HCT116 (cell line): ENCODE measurements around the gene SIX6. TPM values are rescaled to one million over a fixed set of nuclear protein-coding genes. Genes with fewer than 3 reads are reported as not detected.

Experiments
- ATAC-seq: fragments of 200-7000 bp; cut with Tn5 transposase; 2 replicates; pipeline ENCODE4 v1.9.1; 2020; ENCODE audit warnings: mild to moderate bottlenecking, moderate library complexity
- BruUV-seq: library from RNA; stranded (reverse); fragments of 400-500 nt; replicated peaks from 2 replicates; lab custom pipeline; 2021; lab: Mats Ljungman, UMichigan
- CTCF ChIA-PET: fragments of 300-600 bp; sonication (Branson Sonifier 250); formaldehyde crosslinking; loops from one replicate; lab custom pipeline; 2021; ENCODE audit warnings: antibody characterized with exemption; lab: Charles Lee
- POLR2A ChIA-PET: fragments of 300-600, 350-600 bp; sonication (Branson Sonifier 250); formaldehyde crosslinking; loops from one replicate; lab custom pipeline; 2021; ENCODE audit warnings: antibody characterized with exemption; lab: Charles Lee
- RAD21 ChIA-PET, 2 experiments: fragments of 300-600 bp; sonication (Branson Sonifier 250); formaldehyde crosslinking; loops; one replicate each; lab custom pipeline; 2023; ENCODE audit warnings: low total read pairs in 2 of 2; ENCODE audit not compliant: uncharacterized antibody in 2 of 2, unreplicated experiment in 2 of 2, low non-redundant PET in 1 of 2; lab: Charles Lee
- DNase-seq: peaks from one replicate; pipeline ENCODE4 v3.0.0-alpha.2; 2010; ENCODE audit warnings: low read depth, low spot score
- H2AFZ ChIP-seq: fragments of 200-600 bp; shearing (Covaris generic), sonication (generic); 2 replicates; pipeline ENCODE4 v1.6.1; 2017; ENCODE audit warnings: low read depth, mixed run types, mixed read lengths, antibody characterized with exemption, low read length; ENCODE audit not compliant: poor library complexity, severe bottlenecking
- H3K27ac ChIP-seq: 2 replicates; pipeline ENCODE4 v1.5.1; 2012; ENCODE audit warnings: low read depth, low read length
- H3K27me3 ChIP-seq: fragments of 200-600 bp; sonication (generic); 2 replicates; pipeline ENCODE4 v1.6.1; 2016; ENCODE audit warnings: mixed run types, low read length, mixed read lengths; ENCODE audit not compliant: insufficient read depth
- H3K36me3 ChIP-seq, 2 experiments: fragments of 200-500 bp in 1 of 2; fragments of 200-600 bp in 1 of 2; sonication (Bioruptor generic) in 1 of 2; sonication (generic) in 1 of 2; 2 replicates each; pipeline versions ENCODE4 v1.5.1 to v1.6.1; 2014 to 2016; ENCODE audit warnings: low read length in 2 of 2, inconsistent platforms in 1 of 2, mixed read lengths in 1 of 2, mixed run types in 1 of 2; ENCODE audit not compliant: insufficient read depth in 2 of 2, control insufficient read depth in 1 of 2
- H3K4me1 ChIP-seq, 2 experiments: fragments of 200-600 bp in 1 of 2; sonication (generic) in 1 of 2; 2 replicates each; pipeline versions ENCODE4 v1.5.1 to v1.6.1; 2012 to 2017; ENCODE audit warnings: low read length in 2 of 2, inconsistent platforms in 1 of 2, mild to moderate bottlenecking in 1 of 2, mixed read lengths in 1 of 2, mixed run types in 1 of 2, moderate library complexity in 1 of 2; ENCODE audit not compliant: insufficient read depth in 2 of 2, control insufficient read depth in 1 of 2
- H3K4me2 ChIP-seq: fragments of 200-600 bp; sonication (generic); 2 replicates; pipeline ENCODE4 v1.6.1; 2017; ENCODE audit warnings: mixed run types, low read length, mixed read lengths
- H3K4me3 ChIP-seq, 2 experiments: fragments of 200-600 bp in 1 of 2; sonication (generic) in 1 of 2; replicated peaks in 1 of 2; 2 replicates each; pipeline ENCODE4 v1.5.1; 2011 to 2016; ENCODE audit warnings: low read length in 2 of 2, control low read depth in 1 of 2, low read depth in 1 of 2, mild to moderate bottlenecking in 1 of 2, mixed read lengths in 1 of 2, mixed run types in 1 of 2
- H3K79me2 ChIP-seq: fragments of 200-600 bp; sonication (generic); 2 replicates; pipeline ENCODE4 v1.6.1; 2017; ENCODE audit warnings: mild to moderate bottlenecking, mixed run types, low read length, moderate library complexity, mixed read lengths; ENCODE audit not compliant: insufficient read depth
- H3K9ac ChIP-seq: fragments of 200-600 bp; sonication (generic); 2 replicates; pipeline ENCODE4 v1.6.1; 2016; ENCODE audit warnings: low read length, mixed read lengths
- H3K9me2 ChIP-seq: fragments of 200-600 bp; sonication (generic), shearing (Covaris generic); 2 replicates; pipeline ENCODE4 v1.6.1; 2017; ENCODE audit warnings: mixed run types, mild to moderate bottlenecking, moderate library complexity; ENCODE audit not compliant: insufficient read depth
- H3K9me3 ChIP-seq, 2 experiments: fragments of 200-500 bp in 1 of 2; fragments of 200-600 bp in 1 of 2; sonication (Bioruptor generic) in 1 of 2; sonication (generic) in 1 of 2; 2 replicates each; pipeline ENCODE4 v1.6.1; 2014 to 2017; ENCODE audit warnings: low read length in 2 of 2, mixed read lengths in 2 of 2, inconsistent platforms in 1 of 2, low read depth in 1 of 2, mild to moderate bottlenecking in 1 of 2, mixed run types in 1 of 2, moderate library complexity in 1 of 2; ENCODE audit not compliant: control insufficient read depth in 1 of 2, insufficient read depth in 1 of 2
- H4K20me1 ChIP-seq: fragments of 200-600 bp; sonication (generic), shearing (Covaris generic); 2 replicates; pipeline ENCODE4 v1.6.1; 2017; ENCODE audit warnings: mixed run types, mild to moderate bottlenecking, moderate library complexity; ENCODE audit not compliant: insufficient read depth
- CEBPB ChIP-seq: IDR thresholded peaks from 2 replicates; pipeline ENCODE4 v1.6.1; 2012; ENCODE audit warnings: low read depth
- EZH2phosphoT487 ChIP-seq: fragments of 200-600 bp; IDR thresholded peaks from 2 replicates; pipeline ENCODE4 v1.6.1; 2018; ENCODE audit warnings: antibody characterized with exemption, borderline replicate concordance
- FOSL1 ChIP-seq: IDR thresholded peaks from 2 replicates; pipeline ENCODE4 v1.6.1; 2012; ENCODE audit warnings: low read depth
- POLR2A ChIP-seq: IDR thresholded peaks from 2 replicates; pipeline ENCODE4 v1.7.0; 2011; ENCODE audit warnings: borderline replicate concordance; ENCODE audit not compliant: insufficient read depth, insufficient read length; ENCODE audit errors: extremely low read depth
- RAD21 ChIP-seq: IDR thresholded peaks from 2 replicates; pipeline ENCODE4 v1.6.1; 2012; ENCODE audit warnings: low read depth, mild to moderate bottlenecking
- SIN3A ChIP-seq: IDR thresholded peaks from 2 replicates; pipeline ENCODE4 v1.6.1; 2012; ENCODE audit warnings: low read depth
- YY1 ChIP-seq: IDR thresholded peaks from 2 replicates; pipeline ENCODE4 v1.6.1; 2011; ENCODE audit warnings: low read length, low read depth, moderate library complexity, mild to moderate bottlenecking; ENCODE audit not compliant: insufficient replicate concordance; ENCODE audit errors: extremely low read depth
- intact Hi-C: fragments of 100-400 bp; cut with micrococcal nuclease; formaldehyde crosslinking; loops from 2 replicates; pipeline ENCODE4 v1.10.0; 2022
- total RNA-seq: library from RNA; stranded (reverse); gene quantifications from one replicate; pipeline ENCODE4 v1.2.1, GENCODE V29; 2021; ENCODE audit not compliant: unreplicated experiment
- TF ChIP-seq, protein P1 (sequence below): IDR thresholded peaks from 2 replicates; pipeline ENCODE4 v1.6.1; 2012

The SIX6 gene
- total RNA-seq, 1 experiment from 2014 or later, result not detected

DNA sequence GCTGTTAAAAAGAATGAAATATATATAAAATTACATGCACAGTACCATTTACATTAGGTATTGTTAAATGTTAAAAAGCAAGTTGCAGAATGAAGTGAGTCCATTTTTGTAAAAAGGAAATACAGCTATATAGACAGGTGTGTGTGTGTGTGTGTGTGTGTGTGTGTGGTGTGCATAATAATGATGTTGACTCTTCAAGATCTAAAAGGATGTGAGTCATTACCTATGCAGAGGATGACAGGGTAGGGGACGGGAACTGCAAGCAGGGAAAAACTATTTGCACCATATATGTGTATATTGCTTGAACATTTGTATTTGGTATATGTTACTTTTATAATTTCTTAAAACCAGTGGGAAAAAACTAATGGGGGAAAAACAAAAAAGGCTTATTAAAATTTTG, 26.2 kb upstream of the SIX6 start:
- intact Hi-C loops, result loop anchor here (10.0 kb wide), 1 partner anchor 298 kb away; no protein-coding TSS in a partner anchor
- no peaks in the 10 kb centered on the region; a peak in 1 of 4 replicates for H3K4me1 ChIP-seq
- no peaks in the 10 kb centered on the region for H3K9me3 ChIP-seq
- BruUV-seq, result no TSS peak
- H3K4me2 ChIP-seq, result no peak overlapping the region
- H3K36me3 ChIP-seq, result no peaks in the 10 kb centered on the region
- no peaks in the 10 kb centered on the region for H3K27me3 ChIP-seq
- H3K27ac ChIP-seq, result no peak overlapping the region
- no peak overlapping the region for H2AFZ ChIP-seq
- no peaks in the 10 kb centered on the region for H3K79me2 ChIP-seq
- no peaks in the 10 kb centered on the region for H3K9me2 ChIP-seq
- ATAC-seq, result no peak; the same call in 1 of the 2 replicates
- no peaks in the 10 kb centered on the region for H4K20me1 ChIP-seq
- ChIA-PET CTCF (interaction anchor here (0.6 to 0.8 kb wide), 2 partner anchors 80 to 133 kb away, joined by 3 to 5 read pairs; no protein-coding TSS in a partner anchor), RAD21 (no interaction called here), POLR2A (interaction anchor here (1.0 kb wide), 1 partner anchor 10 kb away, joined by 3 read pairs; no protein-coding TSS in a partner anchor)
- no peak overlapping the region for H3K9ac ChIP-seq
- DNase-seq, result peak; percentile 29
- TF ChIP-seq POLR2A, result no peak
- TF ChIP-seq, protein P1, sequence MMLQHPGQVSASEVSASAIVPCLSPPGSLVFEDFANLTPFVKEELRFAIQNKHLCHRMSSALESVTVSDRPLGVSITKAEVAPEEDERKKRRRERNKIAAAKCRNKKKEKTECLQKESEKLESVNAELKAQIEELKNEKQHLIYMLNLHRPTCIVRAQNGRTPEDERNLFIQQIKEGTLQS, result no peak
- TF ChIP-seq EZH2phosphoT487, result no peak
- TF ChIP-seq RAD21, result no peak
- no peak for TF ChIP-seq CEBPB
- peak; percentile 50 for TF ChIP-seq FOSL1
- TF ChIP-seq YY1, result no peak
- no peak overlapping the region for H3K4me3 ChIP-seq

DNA sequence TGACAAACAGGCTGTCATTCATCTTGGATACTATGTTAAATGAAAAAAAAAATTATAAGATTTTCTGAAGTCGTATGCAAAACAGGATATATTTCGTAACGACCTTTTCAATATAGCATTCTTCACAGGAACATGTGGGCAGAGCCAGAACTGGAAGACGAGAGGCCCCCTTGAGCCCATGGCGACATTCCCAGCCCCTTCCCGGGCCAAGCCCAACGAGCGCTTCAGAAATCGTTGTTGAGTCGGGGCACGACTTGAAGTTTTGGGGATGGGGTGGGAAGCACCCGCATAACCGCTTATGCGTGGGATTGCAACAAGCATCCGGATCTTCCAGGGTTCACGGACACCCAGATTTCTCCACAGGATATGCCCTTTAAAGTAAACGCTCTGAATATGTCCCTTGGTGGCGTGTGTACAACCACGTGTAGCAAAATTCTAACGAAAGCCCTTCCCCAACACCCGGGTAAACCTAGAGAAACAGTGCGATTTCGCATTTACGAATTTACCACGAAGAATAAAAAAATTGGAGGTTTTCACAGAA, 23.8 kb upstream of the SIX6 start:
- H3K4me2 ChIP-seq, result no peak overlapping the region
- ATAC-seq, result no peak

More for the DNA sequence above, 23.8 kb upstream of the SIX6 start:
- no peaks in the 10 kb centered on the region for H3K27me3 ChIP-seq
- H3K9me2 ChIP-seq, result no peaks in the 10 kb centered on the region
- BruUV-seq, result no TSS peak
- no peak overlapping the region for H3K4me3 ChIP-seq
- DNase-seq, result no peak
- RAD21 ChIA-PET, result interaction anchor here in 1 of 2 experiments (0.5 to 0.7 kb wide), 2 partner anchors 26 to 299 kb away, joined by 3 read pairs; no protein-coding TSS in a partner anchor
- no peak for TF ChIP-seq RAD21
- no peak for TF ChIP-seq SIN3A
- TF ChIP-seq, all 23 proteins: peak for 0
- intact Hi-C loops, result loop anchor here (10.0 kb wide), 1 partner anchor 300 kb away; no protein-coding TSS in a partner anchor
- H4K20me1 ChIP-seq, result no peaks in the 10 kb centered on the region
- no peak overlapping the region for H3K9ac ChIP-seq
- no peaks in the 10 kb centered on the region for H3K36me3 ChIP-seq
- no peaks in the 10 kb centered on the region for H3K79me2 ChIP-seq
- no peaks in the 10 kb centered on the region for H3K9me3 ChIP-seq
- H3K4me1 ChIP-seq, result no peaks in the 10 kb centered on the region; a peak in 1 of 4 replicates
- H3K27ac ChIP-seq, result no peak overlapping the region
- CTCF ChIA-PET, result no interaction called here
- POLR2A ChIA-PET, result no interaction called here
- H2AFZ ChIP-seq, result no peak overlapping the region
